ENCODE data around the gene RGR. TPM values are rescaled to one million over a fixed set of nuclear protein-coding genes. Genes with fewer than 3 reads are reported as not detected.

RGR gene
- polyA plus RNA-seq, 3 donors: not detected

DNA sequence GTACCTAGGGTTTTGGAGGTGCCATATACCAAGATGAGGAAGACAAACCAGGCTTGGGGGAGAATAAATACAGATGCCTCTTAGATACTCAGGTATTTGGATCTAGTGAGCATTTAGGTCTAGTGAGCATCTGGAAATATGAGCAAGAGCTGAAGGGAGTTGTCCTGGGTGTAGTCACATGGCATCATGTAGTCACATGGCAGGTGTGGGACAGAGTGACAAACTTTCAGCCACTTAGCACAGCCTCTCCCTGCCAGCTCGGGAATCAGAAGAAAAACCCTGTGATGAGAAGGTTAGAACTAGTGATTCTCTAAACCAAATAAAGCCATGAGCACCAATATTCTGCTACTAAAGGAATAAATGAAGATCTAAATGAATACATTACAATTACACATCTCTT lies 24.3 kb downstream of the RGR start:
- no peaks in the 10 kb centered on the region for H3K4me1 Mint-ChIP-seq
- Histone ChIP-seq H3K4me2 (replicated peaks; ENCODE audit: extremely low read depth, low read length, poor library complexity, severe bottlenecking) (no peak overlapping the region), H3K4me1 (ENCODE audit: control insufficient read depth in 1 of 2, insufficient read depth in 2 of 2, low read length in 2 of 2) (no peaks in the 10 kb centered on the region), H3K79me2 (ENCODE audit: insufficient read depth, low read length) (no peaks in the 10 kb centered on the region), H3K27ac (ENCODE audit: low read depth in 1 of 2, low read length in 2 of 2) (no peak overlapping the region), H3K36me3 (replicated peaks in 1 of 2; ENCODE audit: control insufficient read depth in 1 of 2, insufficient read depth in 2 of 2, low read length in 2 of 2) (no peaks in the 10 kb centered on the region), H3K9me3 (replicated peaks in 1 of 2; ENCODE audit: control insufficient read depth in 1 of 2, insufficient read depth in 1 of 2, low read length in 2 of 2) (no peaks in the 10 kb centered on the region), H3K9ac (ENCODE audit: insufficient read depth, low read length, poor library complexity, severe bottlenecking) (no peak overlapping the region), H3K4me3 (replicated peaks in 1 of 3; ENCODE audit: low read depth in 2 of 3, low read length in 3 of 3) (no peak overlapping the region), H3K27me3 (ENCODE audit: control insufficient read depth in 2 of 2, insufficient read depth in 2 of 2, low read length in 2 of 2) (no peaks in the 10 kb centered on the region), H2AFZ (ENCODE audit: insufficient read depth, low read depth, low read length, poor library complexity, severe bottlenecking) (no peak overlapping the region), H4K20me1 (ENCODE audit: insufficient read depth, low read length) (no peaks in the 10 kb centered on the region)
- H3K27me3 Mint-ChIP-seq (ENCODE audit: low read depth in 3 of 3): peaks cover 0 to 5% (median 5%) of the 10 kb centered on the region in 3 donors
- H3K4me3 Mint-ChIP-seq: no peak overlapping the region
- TF ChIP-seq, protein P1, sequence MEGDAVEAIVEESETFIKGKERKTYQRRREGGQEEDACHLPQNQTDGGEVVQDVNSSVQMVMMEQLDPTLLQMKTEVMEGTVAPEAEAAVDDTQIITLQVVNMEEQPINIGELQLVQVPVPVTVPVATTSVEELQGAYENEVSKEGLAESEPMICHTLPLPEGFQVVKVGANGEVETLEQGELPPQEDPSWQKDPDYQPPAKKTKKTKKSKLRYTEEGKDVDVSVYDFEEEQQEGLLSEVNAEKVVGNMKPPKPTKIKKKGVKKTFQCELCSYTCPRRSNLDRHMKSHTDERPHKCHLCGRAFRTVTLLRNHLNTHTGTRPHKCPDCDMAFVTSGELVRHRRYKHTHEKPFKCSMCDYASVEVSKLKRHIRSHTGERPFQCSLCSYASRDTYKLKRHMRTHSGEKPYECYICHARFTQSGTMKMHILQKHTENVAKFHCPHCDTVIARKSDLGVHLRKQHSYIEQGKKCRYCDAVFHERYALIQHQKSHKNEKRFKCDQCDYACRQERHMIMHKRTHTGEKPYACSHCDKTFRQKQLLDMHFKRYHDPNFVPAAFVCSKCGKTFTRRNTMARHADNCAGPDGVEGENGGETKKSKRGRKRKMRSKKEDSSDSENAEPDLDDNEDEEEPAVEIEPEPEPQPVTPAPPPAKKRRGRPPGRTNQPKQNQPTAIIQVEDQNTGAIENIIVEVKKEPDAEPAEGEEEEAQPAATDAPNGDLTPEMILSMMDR (IDR thresholded peaks at IDR 0.05): no peak
- DNase-seq: no peak
- no peak overlapping the region for H3K27ac Mint-ChIP-seq
- H3K9me3 Mint-ChIP-seq: no peaks in the 10 kb centered on the region
- H3K36me3 Mint-ChIP-seq: no peaks in the 10 kb centered on the region
- intact Hi-C loops (cut with micrococcal nuclease): no loop called here
- WGBS (ENCODE audit: insufficient coverage): no CpG with 5 or more reads among the region's 1 CpG

DNA sequence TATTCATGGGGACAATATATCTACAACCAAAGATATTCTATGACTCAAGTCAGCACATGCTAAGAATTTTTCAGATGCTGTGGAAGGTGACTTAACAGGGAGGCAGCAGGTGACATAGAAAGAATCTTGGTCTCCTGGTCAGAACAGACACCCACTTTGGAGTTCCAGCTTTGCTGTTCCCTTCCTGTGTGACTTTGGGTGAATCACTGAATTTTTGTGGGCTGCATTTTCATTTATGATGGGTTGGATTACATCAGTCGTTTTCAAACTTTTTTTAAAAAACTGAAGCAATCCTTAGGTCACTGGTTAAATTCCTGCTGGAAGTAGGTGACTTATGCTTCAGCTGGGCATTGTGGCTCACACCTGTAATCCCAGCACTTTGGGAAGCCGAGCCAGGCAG lies 24.9 kb downstream of the RGR start:
- TF ChIP-seq, protein P1 (IDR thresholded peaks at IDR 0.05): no peak
- Histone ChIP-seq H3K79me2 (ENCODE audit: insufficient read depth, low read length) (no peaks in the 10 kb centered on the region), H3K9ac (ENCODE audit: insufficient read depth, low read length, poor library complexity, severe bottlenecking) (no peak overlapping the region), H3K27me3 (ENCODE audit: control insufficient read depth in 2 of 2, insufficient read depth in 2 of 2, low read length in 2 of 2) (no peaks in the 10 kb centered on the region), H3K4me2 (replicated peaks; ENCODE audit: extremely low read depth, low read length, poor library complexity, severe bottlenecking) (no peak overlapping the region), H4K20me1 (ENCODE audit: insufficient read depth, low read length) (no peaks in the 10 kb centered on the region), H3K4me3 (replicated peaks in 1 of 3; ENCODE audit: low read depth in 2 of 3, low read length in 3 of 3) (no peak overlapping the region), H3K27ac (ENCODE audit: low read depth in 1 of 2, low read length in 2 of 2) (no peak overlapping the region), H3K4me1 (ENCODE audit: control insufficient read depth in 1 of 2, insufficient read depth in 2 of 2, low read length in 2 of 2) (no peaks in the 10 kb centered on the region), H3K36me3 (replicated peaks in 1 of 2; ENCODE audit: control insufficient read depth in 1 of 2, insufficient read depth in 2 of 2, low read length in 2 of 2) (no peaks in the 10 kb centered on the region), H3K9me3 (replicated peaks in 1 of 2; ENCODE audit: control insufficient read depth in 1 of 2, insufficient read depth in 1 of 2, low read length in 2 of 2) (no peaks in the 10 kb centered on the region), H2AFZ (ENCODE audit: insufficient read depth, low read depth, low read length, poor library complexity, severe bottlenecking) (no peak overlapping the region)
- Mint-ChIP-seq H3K9me3 (no peaks in the 10 kb centered on the region), H3K27me3 (ENCODE audit: low read depth in 3 of 3) (peaks cover 0 to 5% (median 3%) of the 10 kb centered on the region in 3 donors), H3K4me1 (no peaks in the 10 kb centered on the region), H3K36me3 (no peaks in the 10 kb centered on the region), H3K27ac (no peak overlapping the region), H3K4me3 (no peak overlapping the region)
- 90% methylated on average over 2 of the region's 2 CpGs for WGBS (ENCODE audit: insufficient coverage)
- intact Hi-C loops (cut with micrococcal nuclease): no loop called here
- no peak for DNase-seq

Data from CD14-positive monocyte (primary cell).